Activated CD4-positive, alpha-beta T cell treated with anti-CD3 and anti-CD28 coated beads, Interleukin-2, amount 50 U/mL, for 4 hours (primary cell): ENCODE measurements around the gene ECT2L.

Source experiments
- DNase-seq, 2 experiments: peaks; one replicate each; pipeline ENCODE4 v3.0.0-alpha.2; 2020

ECT2L gene, protein sequence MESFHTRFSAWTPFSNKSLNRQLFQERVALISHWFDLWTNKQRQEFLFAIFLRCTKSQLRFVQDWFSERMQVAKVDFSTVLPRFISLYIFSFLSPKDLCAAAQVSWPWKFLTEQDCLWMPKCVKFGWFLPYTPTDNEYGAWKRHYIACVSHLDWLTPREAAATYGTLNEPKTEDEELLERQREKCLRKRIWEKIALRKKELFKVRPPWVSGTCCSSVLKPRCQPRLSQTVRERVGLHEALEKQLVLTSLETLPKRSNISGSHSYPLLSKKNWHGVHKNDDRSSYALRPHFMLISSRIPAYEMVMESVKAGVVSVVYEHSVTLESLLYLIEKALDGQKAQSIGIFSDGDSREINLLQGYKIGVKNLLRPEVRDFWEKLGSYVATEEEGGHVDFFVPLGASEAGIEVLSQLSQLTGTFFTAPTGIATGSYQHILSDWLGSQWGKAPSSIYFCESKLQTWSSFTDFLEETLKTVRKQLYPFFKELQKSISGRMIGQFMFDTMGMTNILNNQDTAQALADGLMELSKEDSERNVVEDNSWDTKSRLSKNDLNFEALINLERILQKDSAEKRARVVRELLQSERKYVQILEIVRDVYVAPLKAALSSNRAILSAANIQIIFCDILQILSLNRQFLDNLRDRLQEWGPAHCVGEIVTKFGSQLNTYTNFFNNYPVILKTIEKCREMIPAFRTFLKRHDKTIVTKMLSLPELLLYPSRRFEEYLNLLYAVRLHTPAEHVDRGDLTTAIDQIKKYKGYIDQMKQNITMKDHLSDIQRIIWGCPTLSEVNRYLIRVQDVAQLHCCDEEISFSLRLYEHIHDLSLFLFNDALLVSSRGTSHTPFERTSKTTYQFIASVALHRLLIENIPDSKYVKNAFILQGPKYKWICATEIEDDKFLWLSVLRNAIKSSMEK

DNA sequence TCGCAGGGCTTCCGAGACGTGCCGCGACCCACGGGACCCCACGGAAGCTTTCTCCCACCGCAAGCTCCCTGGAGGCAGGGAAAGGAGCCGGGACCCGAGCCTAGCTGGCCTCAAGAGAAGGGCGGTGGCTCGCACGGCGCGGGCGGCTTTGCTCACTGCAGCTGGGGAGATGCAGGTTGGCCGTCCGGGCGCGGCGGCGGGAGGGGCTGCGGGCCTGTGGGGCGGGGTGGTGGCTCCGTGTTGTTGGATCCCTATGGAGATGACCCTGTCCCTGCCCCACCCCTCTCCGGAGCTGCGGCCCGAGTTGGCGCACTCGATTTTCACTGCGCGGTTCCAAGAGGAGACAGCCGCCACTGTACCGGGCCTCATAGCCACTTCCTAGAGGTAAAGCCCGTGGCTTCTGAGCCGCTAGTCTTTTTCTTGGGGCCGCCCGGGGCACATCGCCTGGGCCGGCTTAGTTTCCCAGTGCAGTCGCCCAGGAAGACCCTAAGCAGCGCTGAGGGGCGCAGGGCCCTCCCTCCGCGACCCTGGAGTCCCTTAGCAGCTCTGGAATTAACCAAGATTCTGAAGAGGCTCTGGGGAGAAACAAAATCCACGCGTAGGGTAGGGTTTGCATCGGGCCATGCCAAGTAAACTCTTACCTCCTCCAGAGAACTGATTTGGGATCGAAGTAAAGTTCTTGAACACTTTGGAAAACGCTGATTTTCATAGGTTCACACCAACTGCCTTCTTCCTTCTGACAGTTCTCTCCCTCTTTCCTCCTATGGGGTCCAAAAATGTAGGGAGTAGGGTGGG is at the start of gene ECT2L:
Gene ECT2L (plus strand): TSS at position 279 of the 795 bp plus-strand sequence. CDS start 17,188 bp downstream, outside the sequence.
- no peak for DNase-seq

DNA sequence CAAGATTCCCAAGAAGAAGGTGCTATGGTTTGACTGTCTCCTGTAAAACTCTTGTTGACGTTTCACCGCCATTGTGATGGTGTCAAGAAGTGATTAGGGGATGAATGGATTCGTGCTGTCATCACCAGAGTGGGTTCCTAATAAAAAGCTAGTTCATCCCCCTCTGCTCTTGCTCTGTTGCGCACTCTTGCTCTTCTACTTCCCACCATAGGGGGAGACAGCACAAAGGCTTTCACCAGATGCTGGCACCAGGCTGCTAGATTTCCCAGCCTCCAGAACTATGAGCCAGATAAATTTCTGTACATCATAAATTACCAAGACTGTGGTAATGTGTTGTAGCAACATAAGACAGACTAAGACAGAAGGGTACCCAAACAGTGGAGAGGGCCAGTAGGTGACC is 43.9 kb upstream of the ECT2L start:
- DNase-seq: no peak

DNA sequence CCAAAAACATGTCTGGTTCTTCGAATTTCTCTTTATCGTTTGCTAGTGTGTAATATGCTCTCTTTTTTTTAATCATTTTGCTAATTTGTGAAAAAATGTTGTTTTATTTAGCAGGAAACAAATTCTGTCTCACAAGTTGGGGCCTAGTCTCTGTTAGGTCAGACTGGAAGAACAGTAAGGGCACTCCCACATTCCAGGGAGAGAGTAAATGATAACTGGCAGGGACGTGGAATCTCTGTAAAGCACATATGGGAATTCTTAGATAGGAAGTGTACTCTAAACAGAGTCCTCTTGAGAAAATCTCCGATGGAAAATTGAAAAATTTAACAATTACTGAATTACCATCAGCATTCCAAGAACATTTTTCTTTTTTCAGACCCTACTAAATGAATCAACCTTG is 38.8 kb upstream of the ECT2L start:
- no peak for DNase-seq

DNA sequence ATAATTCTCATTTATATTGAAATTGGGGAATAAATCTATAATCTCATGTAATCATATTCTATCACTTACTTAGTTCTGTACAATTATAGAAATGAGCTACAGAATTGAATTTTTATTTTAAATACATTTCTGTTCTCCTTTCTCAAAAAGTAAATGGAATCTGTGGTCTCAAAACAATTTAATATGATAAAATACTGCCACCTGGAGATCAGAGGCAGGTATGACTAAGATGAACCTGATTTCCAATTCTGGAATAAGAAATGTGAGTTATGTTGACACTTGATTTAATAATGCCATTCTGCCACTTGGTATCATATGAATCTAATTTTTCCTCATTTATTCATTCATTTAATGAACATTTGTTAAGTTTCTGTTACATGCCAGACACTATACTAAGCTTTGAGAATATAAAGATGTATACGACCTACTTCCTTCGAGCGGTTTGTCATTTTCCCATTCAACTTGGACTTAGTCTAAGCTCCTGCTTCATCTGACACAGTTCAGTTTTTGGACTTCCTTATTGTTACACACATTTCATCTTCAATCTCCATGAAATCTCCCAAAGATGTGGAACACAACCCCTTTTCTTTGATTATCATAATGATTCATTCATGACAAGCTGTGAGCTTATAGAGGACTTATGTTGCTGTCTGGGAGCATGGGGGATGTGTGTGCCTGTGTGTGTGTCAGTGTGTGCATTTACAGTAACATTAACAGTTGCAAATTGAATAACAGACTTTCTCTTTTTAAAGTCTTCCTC is 29.8 kb upstream of the ECT2L start:
- DNase-seq: no peak

DNA sequence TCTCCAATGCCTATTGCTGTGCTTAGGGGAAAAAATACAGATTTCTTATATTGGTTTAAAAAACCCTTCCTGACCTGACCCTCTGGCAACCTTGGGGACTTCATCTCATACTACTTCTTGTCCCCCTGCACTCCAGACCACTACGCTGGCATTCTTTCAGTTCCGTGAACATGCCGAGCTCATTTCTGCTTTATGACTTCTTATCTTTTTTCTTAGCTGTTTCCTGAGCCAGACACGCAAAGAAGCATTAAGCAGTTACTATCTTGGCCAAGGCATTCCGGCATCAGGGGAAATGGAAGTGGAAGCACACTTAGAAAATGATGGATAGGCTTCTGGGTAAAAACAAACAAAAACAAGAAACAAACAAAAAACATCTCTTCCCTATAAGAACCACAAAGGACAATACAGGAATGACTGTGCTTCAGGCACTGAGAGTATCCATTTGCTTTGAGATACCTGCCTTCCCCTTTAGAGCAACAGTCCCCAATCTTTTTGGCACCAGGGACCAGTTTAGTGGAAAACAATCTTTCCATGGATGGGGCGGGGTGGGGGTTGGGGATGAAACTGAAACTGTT is 26.7 kb upstream of the ECT2L start:
- no peak for DNase-seq

DNA sequence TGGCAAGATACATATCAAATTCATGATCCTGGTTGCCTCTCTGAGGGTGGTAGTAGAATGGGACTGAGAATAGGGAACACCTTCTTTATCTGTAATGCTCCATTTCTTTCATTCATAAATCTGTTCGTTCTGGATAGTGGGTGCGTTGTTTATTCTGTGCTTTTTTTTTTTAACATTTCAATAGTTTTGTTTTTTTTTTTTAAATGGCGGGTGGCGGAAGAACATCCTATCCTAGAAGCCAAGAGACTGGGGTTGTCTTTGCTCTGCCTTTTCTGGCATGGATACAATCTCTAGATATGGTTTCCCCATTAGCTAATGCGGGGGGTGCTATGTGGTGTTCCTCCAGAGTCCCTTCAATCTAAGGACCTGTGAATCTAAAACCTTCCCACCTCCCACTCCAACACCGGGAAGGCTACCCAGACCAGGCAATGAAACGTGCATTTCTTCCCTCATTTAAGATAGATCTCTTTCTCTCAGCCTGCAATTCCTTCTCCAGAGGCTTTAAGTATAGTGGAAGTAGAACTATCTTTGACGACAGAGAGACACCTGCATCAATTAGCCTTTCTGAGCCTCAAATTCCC is 23.2 kb upstream of the ECT2L start:
- DNase-seq: no peak

DNA sequence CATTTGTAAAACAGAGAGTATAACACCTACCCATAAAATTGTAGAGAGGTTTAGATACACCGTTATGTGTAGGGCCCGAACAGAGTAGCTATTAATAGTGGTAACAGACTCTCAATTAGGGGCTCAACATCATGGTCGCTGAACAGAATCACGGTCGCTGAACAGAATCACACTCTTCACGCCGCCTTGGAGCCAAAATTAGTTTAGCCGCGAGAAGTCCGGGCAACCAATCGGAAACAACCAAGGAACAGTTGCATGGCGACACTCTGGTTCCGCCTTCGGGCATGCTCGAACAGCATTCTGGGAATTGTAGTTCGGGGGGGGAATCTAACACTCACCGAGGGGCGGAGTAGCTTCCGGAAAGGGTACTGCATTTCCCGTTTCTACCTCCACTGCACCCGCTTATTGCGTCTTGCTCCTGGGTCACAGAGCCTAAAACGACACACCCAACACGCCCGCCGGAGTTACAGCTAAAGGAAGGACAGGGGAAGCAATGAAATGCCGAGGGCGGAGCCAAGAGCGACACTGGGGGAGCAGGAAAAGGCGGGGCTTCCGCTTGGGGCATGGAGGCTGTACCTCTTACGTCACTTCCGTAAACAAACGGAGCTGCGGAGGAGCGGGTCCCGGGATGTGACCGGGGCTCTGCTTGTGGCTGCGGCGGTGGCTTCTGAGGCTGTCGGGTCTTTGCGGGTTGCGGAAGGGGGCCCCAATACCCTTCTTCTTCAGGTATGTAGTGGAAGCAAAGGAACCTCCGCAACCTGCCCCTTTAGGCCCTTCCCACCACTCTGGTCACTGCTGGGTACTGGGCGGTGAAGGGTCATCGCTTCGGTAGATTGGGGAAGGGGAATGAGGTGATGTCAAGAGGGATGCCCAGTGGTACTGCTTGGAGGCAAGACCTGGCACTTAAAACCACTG is 22.5 kb upstream of the ECT2L start, which contains the start of gene CCDC28A:
Gene CCDC28A (plus strand): TSS at position 593 of the 915 bp plus-strand sequence. CDS start 2,352 bp downstream, outside the sequence.
- DNase-seq: peak; percentile 90

DNA sequence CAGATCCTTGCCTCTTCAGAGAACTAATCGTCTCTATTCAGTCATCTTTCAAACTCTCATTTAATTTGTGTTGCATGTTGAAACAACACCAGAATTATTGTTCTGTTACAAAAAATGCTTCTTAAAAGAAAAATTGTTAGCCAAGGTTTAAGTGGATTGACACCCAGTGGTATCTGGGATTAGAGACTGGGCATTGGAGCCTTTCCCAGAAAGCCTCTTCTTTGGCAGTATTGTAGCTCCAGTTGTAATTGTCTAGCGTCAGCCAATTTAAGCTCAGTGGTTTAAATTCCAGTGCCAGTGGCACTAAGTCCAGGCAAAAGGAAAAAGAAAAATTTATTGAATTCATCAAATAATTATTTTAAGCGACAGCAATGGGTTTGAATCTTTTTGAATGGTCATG is 21.5 kb upstream of the ECT2L start:
- DNase-seq: no peak

DNA sequence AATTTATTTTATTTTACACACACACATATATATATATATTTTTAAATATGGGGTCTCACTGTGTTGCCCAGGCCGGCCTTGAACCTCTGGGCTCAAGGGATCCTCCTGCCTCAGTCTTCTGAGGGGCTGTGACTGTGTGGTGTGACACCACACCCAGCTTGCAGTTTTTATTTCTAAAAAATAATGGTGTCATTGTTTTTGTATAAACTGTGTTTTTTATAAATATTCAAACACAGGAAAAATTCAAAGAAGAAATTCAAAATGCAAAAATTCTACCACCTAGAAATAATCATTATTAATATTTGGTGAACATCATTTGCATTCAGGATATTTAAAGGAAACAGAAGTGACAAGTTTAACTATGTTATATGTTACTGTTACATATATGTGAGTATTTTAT is 19.2 kb upstream of the ECT2L start:
- no peak for DNase-seq

DNA sequence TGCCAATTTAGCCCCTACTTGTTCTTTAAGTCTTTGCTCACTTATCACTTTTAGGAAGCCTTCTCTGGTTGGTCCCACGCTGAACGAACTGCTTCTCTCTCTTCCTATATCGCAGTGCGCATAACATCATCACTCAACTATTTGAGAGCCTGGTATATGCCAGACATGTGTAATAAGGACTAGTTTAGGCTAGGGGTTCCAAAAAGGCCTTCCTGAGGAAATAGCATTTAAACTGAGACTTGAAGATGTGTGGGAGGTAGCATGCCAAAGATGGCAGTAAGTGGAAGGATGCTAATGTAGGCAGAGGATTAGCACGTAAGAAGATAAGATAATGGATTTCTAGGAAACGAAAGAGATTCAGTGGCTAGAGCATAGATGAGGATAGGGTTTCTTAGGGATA is 17.6 kb upstream of the ECT2L start:
- no peak for DNase-seq

DNA sequence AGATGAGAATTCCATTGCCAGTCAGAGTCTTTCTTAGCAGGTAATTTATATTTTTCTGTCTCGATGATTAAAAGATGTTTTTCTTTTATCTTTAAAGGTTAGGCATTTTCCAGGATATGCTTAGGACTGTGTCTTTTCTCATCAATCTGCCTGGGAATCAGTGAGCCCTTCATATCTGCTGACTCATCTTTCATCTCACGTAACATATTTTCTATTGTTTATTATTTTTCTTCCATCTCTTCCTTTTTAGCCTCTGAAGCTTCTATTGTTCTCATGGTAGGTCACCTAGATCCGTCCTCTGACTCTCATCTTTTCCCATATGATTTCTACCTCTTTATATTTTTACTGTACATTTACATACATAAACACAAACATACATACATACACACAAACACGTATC is 13.6 kb upstream of the ECT2L start:
- no peak for DNase-seq

DNA sequence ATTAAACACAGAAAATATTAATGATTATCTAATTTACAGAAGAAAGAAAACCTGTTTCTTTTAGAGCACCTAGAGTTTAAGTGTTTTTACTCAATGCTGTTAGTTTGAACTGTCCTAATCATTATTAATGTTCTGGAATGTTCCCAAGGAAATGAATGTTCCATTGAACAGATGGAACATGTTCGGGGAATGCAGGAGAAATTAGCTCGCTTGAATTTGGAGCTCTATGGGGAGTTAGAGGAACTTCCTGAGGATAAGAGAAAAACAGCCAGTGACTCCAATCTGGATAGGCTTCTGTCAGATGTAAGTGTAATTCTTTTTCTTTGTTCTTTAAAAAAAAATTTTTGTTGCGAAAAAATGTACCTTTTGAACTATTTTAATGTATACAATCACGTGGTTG is 10.8 kb upstream of the ECT2L start:
- DNase-seq: no peak

DNA sequence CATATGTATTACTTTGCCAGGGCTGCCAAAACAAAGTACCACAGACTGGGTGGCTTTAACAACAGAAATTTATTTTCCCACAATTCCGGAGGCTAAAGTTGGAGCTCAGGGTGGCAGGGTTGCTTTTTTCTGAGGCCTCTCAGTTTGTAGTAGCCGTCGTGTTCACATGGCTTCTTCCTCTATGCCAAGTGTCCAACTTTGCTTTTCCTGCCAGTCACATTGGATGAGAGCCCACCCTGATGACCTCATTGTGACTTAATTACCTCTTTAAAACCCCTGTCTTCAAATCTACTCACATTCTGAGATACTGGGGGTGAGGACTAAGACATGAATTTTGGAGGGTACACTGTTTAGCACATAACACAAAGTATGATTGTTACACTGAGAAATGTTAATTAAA is 9.9 kb upstream of the ECT2L start:
- no peak for DNase-seq

DNA sequence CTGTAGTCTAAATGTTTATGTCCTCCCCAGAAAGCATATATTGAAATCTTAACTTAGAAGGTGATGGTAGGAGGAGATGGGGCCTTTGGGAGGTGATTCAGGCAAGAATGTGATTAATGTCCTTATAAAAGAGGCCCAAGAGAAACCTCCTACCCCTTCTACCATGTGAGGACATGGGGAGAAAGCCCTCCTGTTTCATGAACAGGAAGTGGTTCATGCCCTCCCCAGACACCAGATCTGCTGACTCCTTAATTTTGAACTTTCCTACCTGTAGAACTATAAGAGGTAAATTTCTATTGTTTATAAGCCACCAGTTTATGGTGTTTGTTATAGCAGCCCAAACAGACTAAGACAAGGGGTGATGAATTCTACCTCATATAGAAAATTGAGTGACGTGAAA is 8.7 kb upstream of the ECT2L start:
- DNase-seq: no peak

DNA sequence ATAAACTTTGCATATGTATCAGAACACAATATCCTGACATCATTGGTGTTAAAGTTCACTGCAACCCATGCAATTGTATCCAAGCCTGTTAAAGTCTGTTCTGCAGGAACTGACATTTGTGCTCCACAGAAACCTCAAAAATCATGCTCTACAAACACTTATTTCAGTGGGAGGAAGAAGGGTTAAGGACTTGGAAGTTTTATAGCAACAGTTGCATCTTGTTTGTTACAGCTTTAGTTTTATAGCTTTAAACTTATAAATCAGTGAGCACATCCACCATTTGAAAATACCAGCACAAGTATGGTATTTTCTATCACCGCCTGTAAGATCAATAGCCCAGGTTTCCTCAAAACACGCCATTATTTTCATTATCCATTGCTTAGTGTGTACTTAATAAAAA is 884 bp downstream of the ECT2L start:
- no peak for DNase-seq

DNA sequence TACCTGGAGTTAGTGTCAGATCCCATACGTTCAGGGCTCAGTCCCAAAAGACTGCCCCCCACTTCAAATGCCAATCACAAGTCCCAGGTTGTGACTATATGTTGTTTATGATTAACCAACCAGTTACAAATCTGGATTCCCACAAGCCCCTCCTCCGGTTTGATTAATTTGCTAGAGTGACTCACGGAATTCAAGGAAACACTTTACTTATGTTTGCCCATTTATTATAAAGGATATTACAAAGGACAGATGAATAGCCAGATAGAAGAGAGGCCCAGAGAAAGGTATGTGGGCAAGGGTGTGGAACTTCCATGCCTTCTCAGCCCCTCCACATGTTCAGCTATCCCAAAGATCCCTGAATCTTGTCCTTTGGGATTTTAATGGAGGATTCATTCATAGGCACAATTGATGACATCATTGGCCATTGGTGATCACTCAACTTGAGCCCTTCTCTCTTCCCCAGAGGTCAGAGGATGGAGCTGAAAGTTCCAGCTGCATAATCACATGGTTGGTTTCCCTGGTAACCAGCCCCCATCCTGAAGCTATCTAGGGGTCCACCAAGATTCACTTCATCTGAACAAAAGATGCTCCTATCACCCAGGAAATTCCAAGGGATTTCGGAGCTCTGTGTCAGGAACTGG is 2.0 kb downstream of the ECT2L start:
- no peak for DNase-seq

DNA sequence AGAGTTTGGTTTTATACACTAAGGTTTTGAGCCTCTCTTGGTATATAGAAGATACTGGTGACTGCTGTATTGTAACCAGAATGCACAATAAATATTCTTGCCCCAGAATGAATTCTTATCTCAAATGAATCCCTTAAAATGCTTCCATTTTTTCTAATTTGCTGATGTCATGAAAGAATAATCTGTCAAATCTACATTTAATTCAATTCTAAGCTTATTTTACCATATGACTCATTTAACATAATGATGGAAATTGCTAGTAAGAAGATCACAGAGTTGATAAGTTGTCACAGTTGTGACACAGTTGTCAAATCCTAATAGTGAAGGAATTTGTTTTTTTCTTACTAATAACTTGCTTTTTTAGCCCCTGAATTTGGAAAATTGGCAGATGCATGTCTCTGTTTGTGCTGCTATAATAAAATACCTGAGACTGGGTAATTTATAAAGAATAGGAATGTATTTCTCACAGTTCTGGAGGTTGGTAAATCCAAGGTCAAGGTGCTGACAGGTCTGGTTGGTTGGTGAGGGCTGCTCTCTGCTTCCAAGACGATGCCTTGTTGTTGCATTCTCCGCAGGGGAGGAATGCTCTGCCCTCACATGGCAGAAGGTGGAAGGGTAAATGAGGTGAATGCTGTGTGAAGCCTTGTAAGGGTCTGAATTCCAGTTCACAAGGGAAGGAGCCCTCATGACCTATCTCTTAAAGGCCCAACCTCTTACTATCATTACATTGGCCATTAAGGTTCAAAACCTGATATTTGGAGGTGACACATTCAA is 4.7 kb downstream of the ECT2L start:
- no peak for DNase-seq

DNA sequence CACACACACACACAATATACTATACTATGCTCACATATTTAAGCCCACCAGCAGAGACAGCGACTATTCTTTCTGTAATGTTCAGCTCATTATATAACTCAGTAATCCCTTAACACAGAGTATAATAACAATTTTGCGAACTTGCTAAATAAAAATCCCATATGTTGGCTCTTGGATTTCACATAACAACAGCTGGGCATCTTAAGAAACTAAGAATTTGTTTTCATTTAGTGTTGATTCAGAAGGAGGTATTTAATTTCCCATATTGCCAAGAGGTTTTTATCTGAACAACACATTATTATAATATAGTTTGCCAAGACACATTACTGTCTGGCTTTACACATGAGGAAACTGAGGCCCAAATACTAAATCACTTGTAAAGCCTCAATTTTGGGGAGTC is 7.4 kb downstream of the ECT2L start:
- no peak for DNase-seq

DNA sequence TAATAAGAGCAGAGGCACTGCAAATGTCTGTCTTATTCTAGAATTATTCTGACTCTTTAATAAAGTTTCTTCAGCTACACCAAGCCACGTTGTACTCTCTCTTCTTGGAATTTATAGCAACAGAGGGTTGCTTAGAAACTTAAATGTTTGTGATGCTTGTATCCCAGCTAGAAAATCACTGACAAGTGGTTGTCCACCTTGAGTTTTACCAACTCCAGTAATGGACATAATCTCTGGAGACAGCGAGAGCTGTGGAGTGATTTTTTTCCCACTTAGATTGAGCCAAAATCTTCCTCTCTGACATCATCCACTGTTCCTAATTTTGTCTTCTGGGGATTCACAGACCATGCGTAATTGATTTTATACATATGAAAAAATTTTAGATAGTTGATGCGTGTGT is 8.0 kb downstream of the ECT2L start:
- DNase-seq: no peak
